ENCODE data around the gene TNS3. TPM values are rescaled to one million over a fixed set of nuclear protein-coding genes. Genes with fewer than 3 reads are reported as not detected.

The TNS3 gene
- total RNA-seq, 1 donor from 2014 or later, result 168 TPM

GRCh38 chr7:47344171-47344955 lies 237.5 kb downstream of the TNS3 start:
- no peaks in the 10 kb centered on the region for H3K9me3 ChIP-seq
- TF ChIP-seq CTCF (IDR thresholded peaks at IDR 0.05), result no peak
- H3K27me3 ChIP-seq, result no peaks in the 10 kb centered on the region
- DNase-seq (no peak), ATAC-seq (no peak)
- peaks cover 48% of the 10 kb centered on the region for H3K36me3 ChIP-seq
- no peak overlapping the region for H3K27ac ChIP-seq
- no peak overlapping the region for H3K4me3 ChIP-seq
- no peaks in the 10 kb centered on the region for H3K4me1 ChIP-seq
- intact Hi-C loops (cut with DNase I), result no loop called here

- intact Hi-C loops (cut with DNase I), result no loop called here
- peaks cover 48% of the 10 kb centered on the region for H3K36me3 ChIP-seq
- H3K27me3 ChIP-seq, result no peaks in the 10 kb centered on the region
- TF ChIP-seq CTCF (IDR thresholded peaks at IDR 0.05), result no peak
- H3K4me1 ChIP-seq, result no peaks in the 10 kb centered on the region
- H3K9me3 ChIP-seq, result no peaks in the 10 kb centered on the region
- H3K4me3 ChIP-seq, result no peak overlapping the region
- ATAC-seq, result peak; percentile 15
- no peak overlapping the region for H3K27ac ChIP-seq
- DNase-seq, result no peak
Observed at GRCh38 chr7:47343061-47343455, 238.9 kb downstream of the TNS3 start.

- intact Hi-C loops (cut with DNase I), result no loop called here
- no peak for DNase-seq
- no peak for TF ChIP-seq CTCF (IDR thresholded peaks at IDR 0.05)
Observed at GRCh38 chr7:47342296-47343060, 239.4 kb downstream of the TNS3 start.

GRCh38 chr7:47340517-47340916 lies 241.4 kb downstream of the TNS3 start:
- H3K9me3 ChIP-seq, result no peaks in the 10 kb centered on the region
- H3K27ac ChIP-seq, result no peak overlapping the region
- intact Hi-C loops (cut with DNase I), result no loop called here
- peaks cover 56% of the 10 kb centered on the region for H3K36me3 ChIP-seq
- ATAC-seq, result no peak
- TF ChIP-seq CTCF (IDR thresholded peaks at IDR 0.05), result no peak
- H3K4me3 ChIP-seq, result no peak overlapping the region
- DNase-seq, result no peak
- no peaks in the 10 kb centered on the region for H3K27me3 ChIP-seq
- peaks cover 10% of the 10 kb centered on the region for H3K4me1 ChIP-seq

More at GRCh38 chr7:47342296-47343060, 239.4 kb downstream of the TNS3 start:
- H3K27ac ChIP-seq, result no peak overlapping the region
- H3K9me3 ChIP-seq, result no peaks in the 10 kb centered on the region
- H3K36me3 ChIP-seq, result peaks cover 54% of the 10 kb centered on the region
- H3K27me3 ChIP-seq, result no peaks in the 10 kb centered on the region
- no peak overlapping the region for H3K4me3 ChIP-seq
- no peaks in the 10 kb centered on the region for H3K4me1 ChIP-seq
- peak; percentile 41 for ATAC-seq

GRCh38 chr7:47338026-47338425 lies 243.9 kb downstream of the TNS3 start:
- TF ChIP-seq CTCF (IDR thresholded peaks at IDR 0.05), result no peak
- Histone ChIP-seq H3K27ac (no peak overlapping the region), H3K4me1 (peaks cover 24% of the 10 kb centered on the region), H3K4me3 (no peak overlapping the region), H3K27me3 (no peaks in the 10 kb centered on the region), H3K9me3 (no peaks in the 10 kb centered on the region), H3K36me3 (peaks cover 34% of the 10 kb centered on the region)
- DNase-seq (no peak), ATAC-seq (no peak)
- intact Hi-C loops (cut with DNase I), result no loop called here
